Glomerular endothelial cell (primary cell): Measurements from ENCODE around the gene EIF3I. TPM values are rescaled to one million over a fixed set of nuclear protein-coding genes. Genes with fewer than 3 reads are reported as not detected.

Experiments used
- DNase-seq: peaks from one replicate; pipeline ENCODE4 v3.0.0-alpha.2; 2011; ENCODE audit warnings: low read depth, low spot score; ENCODE audit errors: extremely low read depth
- total RNA-seq: library from RNA; depleted of rRNA; stranded (reverse); fragments of >200 nt; gene quantifications from 2 replicates; pipeline ENCODE4 v1.2.3, GENCODE V29; 2015

EIF3I gene
- 234 and 362 TPM in 2 replicates for total RNA-seq

- DNase-seq, result no peak
These were observed at the start of gene EIF3I, which contains the start of gene TMEM234 for GRCh38 chr1:32221980-32222755. EIF3I (plus strand) TSS chr1:32222407; CDS start chr1:32222442, 35 bp downstream. TMEM234 (minus strand) TSS chr1:32222353; CDS start chr1:32222322, 31 bp downstream.

DNA sequence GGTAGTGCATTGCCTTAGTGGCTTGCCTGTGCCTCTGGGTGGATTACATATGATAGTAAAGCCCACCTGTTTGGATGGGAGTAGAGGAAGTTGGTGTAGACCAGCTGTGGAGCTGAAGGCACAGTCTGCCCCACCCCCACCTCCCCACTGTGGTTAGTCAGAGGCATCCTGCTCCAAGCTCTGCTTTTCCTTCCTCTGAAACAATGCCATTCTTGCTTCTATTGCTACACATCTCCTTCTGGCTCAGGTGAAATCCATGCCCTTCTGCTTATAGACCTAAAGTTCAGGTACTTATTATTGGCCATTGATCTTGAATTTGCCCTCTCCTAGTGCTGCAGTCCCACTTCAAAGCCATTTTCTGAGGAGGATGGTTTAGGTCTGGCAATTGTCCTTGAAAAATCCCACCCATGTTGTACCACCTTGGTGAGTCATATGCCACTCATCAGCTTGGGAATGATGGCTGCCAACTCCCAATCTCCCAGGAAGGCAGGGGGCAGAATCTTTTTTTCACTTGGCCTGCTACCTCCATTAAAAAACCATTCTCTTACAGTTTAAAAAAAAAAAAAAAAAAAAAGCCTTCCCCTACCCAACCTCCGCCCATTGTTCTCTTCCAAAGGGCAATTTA, 49.5 kb upstream of the EIF3I start:
- no peak for DNase-seq

- DNase-seq, result no peak
These were observed 43.6 kb upstream of the EIF3I start for GRCh38 chr1:32178380-32179192.

GRCh38 chr1:32179193-32179442, 43.1 kb upstream of the EIF3I start:
- DNase-seq, result no peak

DNA sequence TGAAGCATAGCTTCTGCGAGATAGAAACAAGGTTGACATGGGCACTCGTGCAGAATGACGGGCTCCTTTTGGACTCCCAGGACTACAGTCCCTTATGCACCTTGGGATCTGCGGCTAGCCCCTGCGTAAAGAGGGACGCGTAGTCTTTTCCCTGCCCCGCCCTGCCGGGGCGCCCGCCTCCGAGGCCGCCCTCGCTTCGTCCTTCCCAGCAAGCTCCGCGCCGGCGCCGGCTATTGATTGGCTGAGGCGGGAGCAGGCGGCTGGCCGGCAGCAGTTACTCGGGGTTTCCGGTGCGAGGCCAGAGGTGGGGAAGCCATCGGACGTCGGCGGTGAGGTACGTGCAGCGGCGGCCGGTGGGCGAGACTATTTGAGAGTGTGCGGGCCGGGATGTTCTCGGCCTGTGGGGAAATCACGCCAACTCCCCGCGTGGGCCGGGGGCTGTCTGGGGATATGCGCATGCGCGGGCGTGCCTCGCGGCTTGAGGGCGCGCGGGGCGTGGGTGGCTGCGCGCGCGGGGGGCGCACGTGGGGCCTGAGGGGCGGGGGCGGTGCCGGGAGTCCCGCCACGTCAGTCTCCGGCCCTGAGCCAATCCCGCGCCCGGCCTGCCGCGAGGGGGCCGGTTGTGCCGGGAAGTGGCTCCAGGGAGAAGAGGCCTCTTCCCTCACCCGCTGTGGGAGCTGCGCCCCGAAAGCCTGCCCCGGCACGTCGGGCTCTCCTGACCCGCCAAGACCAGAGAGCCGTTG, 42.6 kb upstream of the EIF3I start, which contains the start of gene TXLNA:
TSS of gene TXLNA (plus strand) at position 233 of the 743 bp plus-strand sequence. CDS start 671 bp downstream, outside the sequence.
- no peak for DNase-seq

- no peak for DNase-seq
These were observed 41.8 kb upstream of the EIF3I start for GRCh38 chr1:32180186-32181060.

GRCh38 chr1:32181065-32181464, 41.1 kb upstream of the EIF3I start:
- no peak for DNase-seq

DNA sequence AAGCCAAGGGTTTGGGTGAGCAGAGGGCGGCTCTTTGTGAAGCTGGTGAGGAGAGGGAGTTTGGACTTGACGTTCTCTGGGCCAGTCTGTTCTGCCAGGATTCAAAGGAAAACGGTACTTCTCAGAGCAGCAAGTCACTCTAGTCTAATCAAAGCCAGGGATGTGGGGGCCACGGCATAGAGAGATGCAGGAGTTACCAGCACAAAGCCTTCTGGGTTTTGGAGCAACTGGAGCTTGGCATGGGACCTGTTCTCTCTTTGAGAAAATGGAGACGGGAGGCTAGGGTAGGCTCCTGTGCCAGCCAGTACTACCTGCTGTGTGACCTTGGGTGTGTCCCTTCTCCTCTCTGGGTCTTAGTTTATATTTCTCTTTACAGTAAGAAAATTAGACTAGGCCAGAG, 40.6 kb upstream of the EIF3I start:
- no peak for DNase-seq

DNA sequence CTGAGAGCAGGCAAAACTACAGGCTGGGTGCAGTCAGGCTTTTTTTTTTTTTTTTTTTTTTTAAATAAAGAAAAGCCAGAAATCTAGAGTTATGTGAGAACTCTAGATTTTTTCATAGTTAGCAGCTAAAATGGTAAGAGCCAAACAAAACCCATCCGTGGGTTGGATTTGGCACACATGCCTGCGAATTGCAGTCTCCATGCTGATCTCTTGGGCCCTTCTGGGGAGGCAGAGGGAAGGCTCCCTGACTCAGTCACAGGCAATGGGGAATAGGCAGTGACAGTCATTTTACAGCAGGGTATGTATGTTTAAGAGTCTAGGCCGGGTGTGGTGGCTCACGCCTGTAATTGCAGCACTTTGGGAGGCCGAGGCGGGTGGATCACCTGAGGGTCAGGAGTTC, 40.1 kb upstream of the EIF3I start:
- no peak for DNase-seq

GRCh38 chr1:32184650-32185049, 37.6 kb upstream of the EIF3I start:
- DNase-seq, result no peak

GRCh38 chr1:32186077-32186476, 36.1 kb upstream of the EIF3I start:
- no peak for DNase-seq

DNA sequence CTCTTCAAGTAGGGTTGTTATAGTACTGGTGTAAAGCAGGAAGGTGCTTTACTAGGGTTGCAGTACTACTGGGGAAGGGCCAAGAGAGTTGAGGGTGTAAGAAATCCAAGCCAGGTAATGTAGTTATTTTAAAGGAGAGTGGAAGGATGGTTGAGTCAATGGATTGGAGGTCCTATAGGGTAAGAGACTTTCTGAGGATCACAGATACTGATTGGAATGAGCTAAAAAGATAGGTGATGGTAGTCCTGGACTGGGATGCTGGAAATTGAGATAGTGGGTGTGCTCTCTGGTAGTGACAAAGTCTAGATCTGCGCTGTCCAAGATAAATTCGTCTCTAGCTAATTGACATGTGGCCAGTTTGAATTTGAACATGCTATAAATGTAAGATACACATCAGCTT, 35.7 kb upstream of the EIF3I start:
- no peak for DNase-seq

GRCh38 chr1:32187850-32188249, 34.4 kb upstream of the EIF3I start:
- DNase-seq, result no peak

- DNase-seq, result no peak
These were observed 29.8 kb upstream of the EIF3I start for GRCh38 chr1:32192220-32192948.

GRCh38 chr1:32194984-32195383, 27.2 kb upstream of the EIF3I start:
- DNase-seq, result no peak

DNA sequence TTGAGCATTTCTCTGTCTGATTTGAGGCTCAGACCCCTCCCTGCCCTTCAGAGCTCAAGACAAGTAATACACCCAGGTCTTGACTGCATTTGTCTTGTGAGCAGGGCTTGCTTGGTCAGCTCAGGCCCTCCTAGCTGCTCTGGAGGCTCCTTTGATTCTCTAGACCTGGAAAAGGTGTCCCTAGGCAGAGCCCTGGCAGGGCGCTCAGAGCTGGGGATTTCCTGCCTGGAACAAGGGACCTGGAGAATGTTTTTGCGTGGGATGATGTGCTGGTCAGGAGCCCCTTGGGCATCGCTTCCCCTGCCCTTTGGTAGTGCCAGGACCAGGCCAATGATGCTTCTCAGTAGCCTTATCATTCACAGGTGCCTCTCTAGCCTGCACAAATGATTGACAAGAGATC, 26.7 kb upstream of the EIF3I start:
- no peak for DNase-seq

- no peak for DNase-seq
These were observed 26.0 kb upstream of the EIF3I start for GRCh38 chr1:32195972-32196823.

DNA sequence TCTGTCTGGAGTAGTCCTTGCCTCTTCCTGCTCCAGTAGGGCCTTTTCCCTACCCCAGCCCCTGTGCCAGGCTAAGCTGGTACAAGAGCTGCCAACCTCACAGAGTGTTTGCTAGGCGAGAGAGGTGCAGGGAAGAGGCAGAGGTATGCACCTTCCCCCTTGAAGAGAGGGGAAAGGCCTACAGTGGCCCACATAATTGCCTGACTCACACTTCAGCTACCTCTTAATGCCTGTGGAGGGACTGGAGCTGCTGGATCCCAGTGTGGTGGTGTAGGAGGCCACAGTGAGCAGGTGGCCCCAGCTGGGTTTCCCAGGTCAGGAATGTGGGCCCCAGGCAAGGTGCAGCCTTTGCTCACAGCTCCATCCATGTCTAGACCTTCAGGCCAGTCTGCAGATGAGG, 25.1 kb upstream of the EIF3I start:
- DNase-seq, result no peak
